GM18909 (cell line): ENCODE measurements around the gene SIN3B.

Source experiments
- ATAC-seq: cut with Tn5 transposase; IDR thresholded peaks from one replicate; pipeline ENCODE4 v1.9.1; 2021; ENCODE audit warnings: mild to moderate bottlenecking; ENCODE audit not compliant: unreplicated experiment, poor library complexity

Gene SIN3B

DNA sequence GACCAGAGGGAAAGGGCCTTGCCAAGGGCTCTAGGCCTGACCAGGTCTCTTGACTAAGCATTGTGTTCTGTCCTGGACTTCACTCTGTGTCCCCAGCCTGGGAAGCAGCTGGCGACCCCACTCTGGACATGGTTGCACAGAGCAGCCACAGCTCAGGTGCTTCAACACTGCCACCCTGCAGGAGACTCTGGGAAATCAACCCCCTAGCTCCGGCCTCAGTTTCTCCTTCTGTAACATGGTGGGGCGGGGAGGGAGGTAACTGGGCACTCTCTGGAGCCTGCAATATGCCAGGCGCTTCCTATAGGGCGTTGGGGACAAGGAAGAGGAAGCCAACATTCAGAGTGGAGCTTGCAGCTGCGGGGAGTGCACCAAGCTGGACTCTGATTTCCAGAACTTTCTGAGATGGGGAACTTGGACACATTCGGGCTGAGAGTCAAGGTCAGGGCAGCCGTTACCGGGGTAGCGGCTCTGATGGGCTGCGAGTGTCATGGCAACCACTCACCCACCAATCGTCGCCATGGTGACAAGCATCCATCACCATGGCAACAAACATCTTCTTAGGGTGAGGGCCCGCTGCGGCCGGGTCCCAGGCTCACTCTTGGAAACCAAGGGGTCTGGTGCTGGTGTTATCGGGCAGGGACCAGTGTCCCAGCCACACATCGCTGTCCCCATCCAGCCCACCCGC is 72.4 kb downstream of the SIN3B start:
- ATAC-seq: no peak

DNA sequence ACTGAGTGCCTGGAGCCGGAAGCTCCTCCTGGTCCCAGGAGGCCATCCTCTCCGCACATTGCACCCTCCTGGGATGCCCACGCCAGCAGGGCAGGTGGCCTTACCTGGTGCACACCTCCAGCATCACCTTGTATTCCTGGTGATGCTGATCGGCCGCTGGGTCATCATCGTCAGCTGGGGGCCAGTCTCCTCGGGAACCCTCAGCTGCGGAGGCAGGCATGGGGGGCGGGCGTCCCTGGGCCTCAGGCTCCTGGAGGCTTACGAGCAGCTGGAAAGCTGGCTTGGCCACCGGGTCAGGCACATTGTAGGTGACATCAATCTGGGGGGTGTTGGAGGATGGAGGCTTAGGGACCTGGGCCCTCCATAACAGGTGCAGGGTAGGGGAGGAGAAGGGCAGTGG is 73.3 kb downstream of the SIN3B start:
- ATAC-seq: no peak

DNA sequence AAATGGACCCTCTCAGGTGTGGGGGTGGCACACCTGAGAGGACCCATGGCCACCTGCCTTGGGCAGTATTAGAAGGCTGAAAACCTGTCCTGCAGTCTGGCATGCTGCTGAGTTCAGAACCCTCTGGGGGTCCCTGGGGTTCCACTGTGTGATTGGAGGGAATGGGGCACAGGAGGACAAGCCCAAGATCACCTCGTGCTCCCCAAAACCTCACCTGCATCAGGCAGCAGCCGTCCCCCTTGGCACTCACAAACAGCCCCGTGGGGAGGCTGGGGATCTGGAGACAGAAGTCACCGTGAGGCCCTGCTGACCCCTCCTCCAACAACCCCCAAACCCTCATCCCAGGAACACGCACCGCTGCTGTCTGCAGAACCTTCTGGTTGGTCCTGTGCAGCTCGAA is 74.1 kb downstream of the SIN3B start:
- no peak for ATAC-seq

DNA sequence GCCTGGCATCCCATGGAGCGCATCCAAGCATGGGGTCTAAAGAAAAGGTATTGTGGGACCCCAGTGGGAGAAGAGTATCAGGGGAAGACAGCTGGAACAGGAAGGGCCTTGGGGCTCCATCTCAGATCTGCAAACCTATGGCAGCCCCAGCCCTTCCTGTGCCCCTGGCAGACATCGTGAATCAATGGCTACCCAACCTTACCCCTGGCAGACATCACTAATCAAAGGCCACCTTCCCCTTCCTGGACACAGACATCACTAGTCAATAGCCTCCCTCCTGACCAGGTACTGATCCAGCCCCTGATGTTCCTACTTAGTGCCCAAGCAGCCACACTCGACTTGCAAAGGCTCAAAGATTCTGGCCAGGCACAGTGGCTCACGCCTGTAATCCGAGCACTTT is 75.4 kb downstream of the SIN3B start:
- no peak for ATAC-seq

DNA sequence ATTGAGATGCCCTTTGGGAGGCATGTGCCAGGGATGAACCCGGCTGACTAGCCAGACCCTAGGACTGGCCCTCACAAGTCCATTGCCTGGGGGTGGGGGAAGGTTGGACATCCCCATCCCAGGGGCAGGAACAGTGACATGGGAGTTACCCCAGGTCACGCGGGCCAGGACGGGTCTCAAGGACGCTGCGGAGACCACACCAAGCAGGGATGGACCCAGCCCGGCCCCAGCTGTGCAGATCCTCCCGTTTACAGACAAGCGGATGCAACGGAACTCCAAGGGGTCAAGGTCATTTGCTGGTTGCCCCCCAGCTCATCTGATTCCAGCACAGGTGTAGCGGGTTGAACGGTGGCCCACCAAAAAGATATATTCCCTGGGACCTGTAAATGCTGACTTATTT is 79.6 kb downstream of the SIN3B start:
- no peak for ATAC-seq

DNA sequence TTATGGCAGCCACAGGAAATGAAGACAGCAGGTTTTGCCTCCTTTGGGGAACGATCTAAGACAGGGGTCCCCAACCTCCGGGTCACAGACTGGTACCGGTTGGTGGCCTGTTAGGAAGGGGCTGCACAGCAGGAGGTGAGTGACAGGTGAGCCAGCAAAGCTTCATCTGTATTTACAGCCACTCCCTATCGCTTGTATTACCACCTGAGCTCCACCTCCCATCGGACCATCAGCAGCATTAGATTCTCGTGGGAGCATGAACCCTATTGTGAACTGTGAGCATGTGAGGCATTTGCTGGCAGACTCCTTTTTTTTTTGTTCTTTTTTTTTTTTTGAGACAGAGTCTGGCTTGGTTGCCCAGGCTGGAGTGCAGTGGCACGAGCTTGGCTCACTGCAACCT is 81.8 kb downstream of the SIN3B start:
- ATAC-seq: no peak

DNA sequence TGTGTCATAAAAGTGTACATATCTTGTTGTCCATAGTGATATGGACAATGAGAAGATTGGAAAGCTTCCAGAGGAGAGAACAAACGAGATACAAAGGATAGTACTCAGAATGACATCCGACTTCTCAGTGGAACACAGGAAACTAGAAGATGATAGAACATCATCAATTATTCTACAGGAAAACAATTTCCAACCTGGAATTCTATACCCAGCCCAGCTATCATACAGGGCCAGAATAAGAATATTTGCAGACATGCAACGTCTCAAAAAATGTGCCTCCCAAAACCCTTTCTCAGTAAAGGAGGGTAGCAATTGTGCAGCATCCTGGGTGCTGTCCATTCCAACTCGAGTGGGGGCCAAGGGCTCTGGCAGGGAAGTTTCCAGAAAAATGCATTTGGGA is 83.6 kb downstream of the SIN3B start:
- ATAC-seq: no peak

DNA sequence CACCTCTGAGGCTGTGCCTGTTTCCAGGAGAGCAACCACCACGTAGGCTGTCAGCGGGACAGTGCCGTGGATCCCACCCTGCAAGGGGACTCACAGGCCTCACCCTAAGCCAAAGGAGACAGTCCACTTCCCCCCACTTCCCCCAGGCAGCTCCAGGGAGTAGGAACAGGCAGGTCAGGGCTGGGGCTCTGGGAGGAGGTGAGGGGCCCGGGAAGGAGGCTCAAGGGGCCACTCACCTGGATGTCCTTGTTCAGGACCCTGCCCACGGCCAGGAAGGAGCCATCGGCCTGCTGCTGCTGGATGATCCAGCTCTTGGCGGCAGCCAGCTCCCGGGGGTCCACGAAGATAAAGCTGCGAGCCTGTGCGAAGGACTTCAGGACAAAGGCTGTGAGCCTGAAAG is 85.2 kb downstream of the SIN3B start:
- ATAC-seq: no peak

DNA sequence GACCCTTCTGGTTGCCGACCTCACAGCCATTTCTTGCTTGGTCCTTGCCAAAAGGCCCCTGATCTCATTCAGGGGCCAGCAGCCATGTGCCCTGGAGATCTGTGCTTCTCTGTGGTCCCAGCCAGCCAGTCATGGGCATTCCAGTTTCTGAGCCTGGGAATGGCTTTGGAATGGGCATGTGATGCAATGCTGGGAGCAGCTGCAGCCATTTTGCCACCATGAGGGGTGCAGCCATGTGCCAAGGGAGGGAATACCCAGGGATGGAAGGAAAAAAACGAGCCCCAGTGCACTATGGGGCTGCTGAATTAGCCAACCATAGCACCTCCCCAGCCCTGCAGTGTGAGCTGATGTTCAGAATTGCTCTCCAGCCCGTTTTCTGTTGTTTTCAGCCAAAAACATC is 85.9 kb downstream of the SIN3B start:
- ATAC-seq: no peak

DNA sequence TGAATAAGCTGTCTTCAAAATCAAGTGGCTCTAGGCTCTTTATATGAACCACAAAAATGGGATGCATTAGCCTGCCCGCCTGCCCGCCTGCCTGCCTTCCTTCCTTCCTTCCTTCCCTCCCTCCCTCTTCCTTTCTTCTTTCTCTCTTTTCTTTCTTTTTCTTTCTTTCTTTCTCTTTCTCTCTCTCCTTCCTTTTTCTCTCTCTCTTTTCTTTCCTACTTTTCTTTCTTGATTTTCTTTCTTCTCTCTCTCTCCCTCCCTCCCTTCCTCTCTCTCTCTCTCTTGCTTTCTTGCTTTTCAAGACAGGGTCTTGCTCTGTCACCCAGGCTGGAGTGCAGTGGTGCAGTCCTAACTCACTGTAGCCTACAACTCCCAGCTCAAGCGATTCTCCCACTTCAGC is 86.5 kb downstream of the SIN3B start:
- no peak for ATAC-seq

DNA sequence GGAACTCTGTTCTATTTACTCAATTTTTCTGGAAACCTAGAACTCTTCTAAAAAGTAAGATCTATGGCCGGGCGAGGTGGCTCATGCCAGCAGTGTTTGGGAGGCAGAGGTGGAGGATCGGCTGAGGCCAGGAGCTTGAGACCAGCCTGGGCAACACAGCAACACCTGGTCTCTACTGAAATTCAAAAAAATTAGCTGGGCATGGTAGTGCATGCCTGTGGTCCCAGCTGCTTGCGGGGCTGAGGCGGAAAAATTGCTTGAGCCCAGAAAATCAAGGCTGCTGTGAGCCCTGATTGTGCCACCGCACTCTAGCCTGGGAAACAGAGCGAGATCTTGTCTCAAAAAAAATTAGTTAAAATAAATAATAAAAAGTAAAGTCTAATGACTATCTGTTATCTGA is 88.2 kb downstream of the SIN3B start:
- ATAC-seq: no peak

DNA sequence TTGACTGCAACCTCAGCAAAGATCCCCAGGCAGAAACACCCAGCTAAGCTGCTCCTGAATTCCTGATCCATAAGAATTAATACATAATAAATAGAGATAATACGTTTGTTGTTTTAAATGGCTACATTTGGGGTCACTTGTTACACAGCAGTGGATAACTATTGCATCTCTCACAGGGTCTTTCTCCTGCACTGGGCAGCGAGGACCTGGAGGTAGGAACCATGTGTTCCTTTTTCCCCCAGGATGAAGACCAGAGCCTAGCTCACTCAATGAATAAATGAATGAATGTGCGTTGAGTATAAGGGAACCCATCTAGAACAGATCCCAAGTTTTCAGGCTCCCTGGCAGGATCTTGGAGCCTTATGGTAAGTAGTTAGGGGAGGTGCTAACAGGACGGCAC is 90.3 kb downstream of the SIN3B start:
- no peak for ATAC-seq

DNA sequence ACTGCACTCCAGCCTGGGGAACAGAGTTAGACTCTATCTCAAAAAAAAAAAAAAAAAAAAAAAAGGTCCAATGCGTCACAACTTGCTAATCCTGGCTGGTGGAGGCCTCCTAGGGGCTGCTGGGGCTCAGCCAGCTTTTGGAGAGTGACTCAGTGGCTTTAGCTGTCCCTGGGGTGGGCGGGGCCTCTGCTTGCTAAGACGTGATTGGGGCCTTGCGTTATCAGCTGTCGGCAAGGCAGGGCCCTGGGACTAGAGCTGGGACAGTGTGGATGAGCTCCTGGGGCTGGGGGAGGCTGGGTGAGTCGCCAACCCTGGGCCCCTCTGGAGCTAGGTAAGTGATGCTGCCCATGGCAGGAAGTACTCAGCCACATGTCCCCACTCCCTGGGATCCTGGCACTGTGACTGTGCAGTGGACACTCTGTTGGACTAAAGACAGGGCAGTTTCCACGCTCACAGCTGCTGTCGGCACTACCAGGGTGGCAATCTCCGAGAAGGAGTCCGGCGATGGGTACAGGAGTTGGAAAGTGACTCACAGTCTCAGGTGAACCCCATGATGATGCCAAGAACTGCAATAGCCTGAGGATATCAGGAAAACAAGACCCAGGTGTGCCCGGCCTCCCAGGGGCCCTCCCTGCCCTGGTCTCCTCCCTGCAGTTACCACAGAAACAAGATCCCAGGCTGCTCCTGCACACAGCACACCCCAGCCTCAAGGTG is 91.8 kb downstream of the SIN3B start:
- ATAC-seq: no peak

DNA sequence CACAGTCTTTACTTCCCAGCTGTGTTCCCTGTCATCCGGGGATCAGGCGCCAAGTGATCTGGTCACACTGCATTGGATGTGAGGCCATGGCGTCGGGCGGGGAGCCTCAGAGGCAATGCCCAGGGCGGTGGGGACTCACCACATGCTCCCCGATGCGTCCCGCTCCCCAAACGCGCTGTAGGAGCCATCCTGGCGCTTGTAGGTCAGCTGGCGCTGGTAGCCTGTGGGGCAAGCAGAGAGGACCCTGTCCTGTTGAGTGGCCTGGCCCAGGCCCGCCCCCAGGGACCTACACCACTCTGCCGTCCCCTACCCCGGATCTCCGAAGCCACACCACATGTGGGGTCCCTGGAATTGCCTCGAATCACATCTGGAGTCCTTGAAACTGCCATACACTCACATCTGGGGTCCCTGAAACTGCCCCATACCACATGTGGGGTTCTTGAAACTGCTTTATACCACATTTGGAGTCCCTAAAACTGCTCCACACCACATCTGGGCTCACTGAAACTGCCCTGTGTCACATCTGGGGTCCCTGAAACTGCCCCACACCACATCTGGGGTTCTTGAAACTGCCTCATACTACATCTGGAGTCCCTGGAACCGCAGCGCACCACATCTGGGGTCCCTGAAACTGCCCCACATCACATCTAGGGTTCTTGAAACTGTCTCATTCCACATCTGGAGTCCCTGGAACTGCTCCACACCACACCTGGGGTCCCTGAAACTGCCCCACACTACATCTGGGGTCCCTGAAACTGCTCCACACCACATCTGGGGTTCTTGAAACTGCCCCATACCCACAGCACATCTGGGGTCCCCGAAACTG is 92.8 kb downstream of the SIN3B start:
- no peak for ATAC-seq

DNA sequence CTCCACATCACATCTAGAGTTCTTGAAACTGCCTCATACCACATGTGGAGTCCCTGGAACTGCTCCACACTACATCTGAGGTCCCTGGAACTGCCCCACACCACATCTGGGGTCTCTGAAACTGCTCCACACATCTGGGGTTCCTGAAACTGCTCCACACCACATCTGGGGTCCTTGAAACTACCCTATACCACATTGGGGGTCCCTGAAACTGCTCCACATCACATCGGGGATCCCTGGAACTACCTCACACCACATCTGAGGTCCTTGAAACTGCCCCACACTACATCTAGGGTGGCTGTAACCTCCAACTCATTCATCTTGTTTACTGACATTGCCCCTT is 93.4 kb downstream of the SIN3B start:
- ATAC-seq: no peak

DNA sequence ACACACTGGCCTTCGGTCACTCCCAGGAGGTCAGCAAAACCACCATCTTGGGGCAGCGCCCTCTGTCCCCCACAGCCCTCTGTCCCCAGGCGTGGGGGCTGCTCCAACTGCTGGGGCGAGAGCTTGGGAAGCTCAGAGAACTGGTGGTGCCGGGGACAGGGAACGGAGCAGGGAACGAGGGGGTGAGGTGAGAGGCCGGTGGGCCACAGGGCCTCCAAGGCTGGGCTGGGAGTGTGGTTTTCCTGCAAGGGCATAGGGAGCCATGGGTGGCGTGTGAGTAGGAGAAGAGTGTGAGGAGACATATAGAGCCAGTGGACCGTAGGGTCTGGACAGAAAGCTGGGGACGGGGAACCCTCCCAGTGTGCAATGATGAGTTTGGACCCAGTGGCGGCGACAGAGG is 93.8 kb downstream of the SIN3B start:
- ATAC-seq: no peak

DNA sequence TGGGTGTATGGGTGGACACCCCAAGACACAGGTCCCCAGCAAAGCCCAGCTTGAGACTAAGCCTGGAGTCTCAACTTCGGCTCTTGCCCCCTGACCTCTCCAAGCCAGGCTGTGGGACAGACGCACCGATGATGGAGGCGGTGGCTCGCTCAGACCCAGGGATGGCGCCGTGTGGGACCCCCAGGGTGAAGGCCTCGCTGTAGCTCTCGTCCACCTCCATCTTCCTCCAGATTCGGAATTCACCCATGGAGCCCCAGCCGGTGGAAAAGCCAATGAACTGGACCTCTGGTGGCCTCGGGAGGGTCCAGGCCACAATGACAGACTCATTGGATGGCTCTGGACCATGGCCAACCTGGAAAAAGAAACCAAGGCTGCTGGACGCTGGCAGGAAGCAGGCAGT is 98.7 kb downstream of the SIN3B start:
- ATAC-seq: no peak

DNA sequence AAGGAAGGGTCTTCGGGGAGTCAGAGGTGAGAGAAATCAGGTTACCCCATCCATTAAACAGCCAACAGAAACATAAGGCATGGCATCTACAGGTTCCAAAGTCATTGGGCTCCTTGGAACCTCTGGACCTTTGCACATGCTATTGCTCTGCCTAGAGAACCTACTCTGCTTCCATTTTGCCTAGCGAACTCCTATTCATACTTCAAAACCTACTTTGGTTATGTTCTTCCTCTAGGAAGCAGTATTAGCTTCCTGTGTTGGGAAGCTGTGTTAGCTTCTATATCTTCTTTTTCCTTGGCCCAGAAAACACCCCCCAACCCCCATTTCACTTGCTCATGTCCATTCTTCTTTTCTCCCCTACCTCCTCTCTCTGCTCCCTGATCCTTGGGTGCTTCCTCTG is 99.2 kb downstream of the SIN3B start:
- ATAC-seq: no peak

DNA sequence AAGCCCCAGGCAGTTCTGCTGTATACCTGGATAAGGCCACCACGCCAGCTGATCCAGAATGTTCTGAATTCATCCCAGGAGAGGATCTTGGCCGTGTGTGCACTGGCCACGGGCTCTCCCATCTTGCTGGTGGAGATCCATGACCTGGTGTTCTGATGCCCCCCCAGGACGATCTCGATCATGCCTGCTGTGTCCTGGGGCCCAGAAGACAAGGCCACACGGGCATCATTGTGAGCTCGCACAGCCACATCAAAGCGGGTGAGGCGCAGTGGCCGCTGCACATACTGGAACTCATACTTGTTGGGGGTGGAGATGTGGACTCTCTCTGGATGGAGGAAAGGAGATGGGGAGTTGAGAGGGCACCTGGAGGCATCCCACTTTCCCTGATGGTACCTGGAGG is 99.7 kb downstream of the SIN3B start:
- no peak for ATAC-seq
